ENCODE results near the gene ADCY10. TPM values are rescaled to one million over a fixed set of nuclear protein-coding genes. Genes with fewer than 3 reads are reported as not detected.
"Not testable (repeated sequence)": the region's sequence is repeated elsewhere in the genome, so short reads cannot be mapped to it uniquely, and the experiment has no call there.

Gene ADCY10
- total RNA-seq, 2 donors from 2014 or later, result 0.05 to 1.4 TPM

- Histone ChIP-seq H3K9me3 (no peaks in the 10 kb centered on the region), H3K27me3 (replicated peaks; ENCODE audit: insufficient read depth) (no peaks in the 10 kb centered on the region), H3K4me3 (no peak overlapping the region), H3K27ac (no peak overlapping the region), H3K36me3 (no peaks in the 10 kb centered on the region), H3K4me1 (replicated peaks) (no peaks in the 10 kb centered on the region)
- 91% methylated on average over 1 of the region's 1 CpG for WGBS
- DNase-seq (ENCODE audit: low spot score), result no peak
- TF ChIP-seq POLR2A (IDR thresholded peaks at IDR 0.05) (no peak), CTCF (IDR thresholded peaks at IDR 0.05) (no peak), POLR2AphosphoS5 (IDR thresholded peaks at IDR 0.05) (no peak)
- intact Hi-C loops (cut with DNase I), result no loop called here
Measured at GRCh38 chr1:167815650-167816049, 98.3 kb downstream of the ADCY10 start.

- H3K27me3 ChIP-seq (replicated peaks; ENCODE audit: insufficient read depth), result no peaks in the 10 kb centered on the region
- H3K36me3 ChIP-seq, result no peaks in the 10 kb centered on the region
- no peak for TF ChIP-seq POLR2A (IDR thresholded peaks at IDR 0.05)
- no peak for TF ChIP-seq POLR2AphosphoS5 (IDR thresholded peaks at IDR 0.05)
- TF ChIP-seq CTCF (IDR thresholded peaks at IDR 0.05), result no peak
- DNase-seq (ENCODE audit: low spot score), result no peak
- no peak overlapping the region for H3K4me3 ChIP-seq
- H3K9me3 ChIP-seq, result no peaks in the 10 kb centered on the region
- no peak overlapping the region for H3K27ac ChIP-seq
- H3K4me1 ChIP-seq (replicated peaks), result no peaks in the 10 kb centered on the region
- intact Hi-C loops (cut with DNase I), result no loop called here
Measured at GRCh38 chr1:167812972-167813371, 101.0 kb downstream of the ADCY10 start.

GRCh38 chr1:167808690-167809089, 105.2 kb downstream of the ADCY10 start:
- Histone ChIP-seq H3K4me3 (no peak overlapping the region), H3K36me3 (no peaks in the 10 kb centered on the region), H3K27ac (no peak overlapping the region), H3K4me1 (replicated peaks) (no peaks in the 10 kb centered on the region), H3K27me3 (replicated peaks; ENCODE audit: insufficient read depth) (no peaks in the 10 kb centered on the region), H3K9me3 (no peaks in the 10 kb centered on the region)
- TF ChIP-seq POLR2AphosphoS5 (IDR thresholded peaks at IDR 0.05), result no peak
- no peak for TF ChIP-seq POLR2A (IDR thresholded peaks at IDR 0.05)
- TF ChIP-seq CTCF (IDR thresholded peaks at IDR 0.05), result no peak
- DNase-seq (ENCODE audit: low spot score), result no peak
- WGBS, result 61% methylated on average over 3 of the region's 3 CpGs
- intact Hi-C loops (cut with DNase I), result loop anchor here (10.0 kb wide), 1 partner anchor 254 kb away; the partner anchor contains the start of gene CREG1

GRCh38 chr1:167808104-167808503, 105.8 kb downstream of the ADCY10 start:
- Histone ChIP-seq H3K9me3 (no peaks in the 10 kb centered on the region), H3K27me3 (replicated peaks; ENCODE audit: insufficient read depth) (no peaks in the 10 kb centered on the region), H3K36me3 (no peaks in the 10 kb centered on the region), H3K27ac (no peak overlapping the region), H3K4me1 (replicated peaks) (no peaks in the 10 kb centered on the region), H3K4me3 (no peak overlapping the region)
- intact Hi-C loops (cut with DNase I), result loop anchor here (10.0 kb wide), 1 partner anchor 253 kb away; the partner anchor contains the start of gene CREG1
- TF ChIP-seq POLR2AphosphoS5 (IDR thresholded peaks at IDR 0.05), result no peak
- no peak for DNase-seq (ENCODE audit: low spot score)
- WGBS, result 80% methylated on average over 3 of the region's 3 CpGs

- H3K4me1 ChIP-seq (replicated peaks); H3K9me3 ChIP-seq; H3K36me3 ChIP-seq; DNase-seq (ENCODE audit: low spot score); H3K4me3 ChIP-seq; H3K27ac ChIP-seq; H3K27me3 ChIP-seq (replicated peaks; ENCODE audit: insufficient read depth): not testable (repeated sequence)
- intact Hi-C loops (cut with DNase I), result loop anchor here (10.0 kb wide), 1 partner anchor 252 kb away; the partner anchor contains the start of gene CREG1
- 82% methylated on average over 12 of the region's 12 CpGs for WGBS
Measured at GRCh38 chr1:167806676-167807075, 107.3 kb downstream of the ADCY10 start.

GRCh38 chr1:167806235-167806634, 107.7 kb downstream of the ADCY10 start:
- WGBS, result 93% methylated on average over 17 of the region's 23 CpGs
- intact Hi-C loops (cut with DNase I), result loop anchor here (10.0 kb wide), 1 partner anchor 251 kb away; the partner anchor contains the start of gene CREG1
- H3K27me3 ChIP-seq (replicated peaks; ENCODE audit: insufficient read depth); H3K4me3 ChIP-seq; DNase-seq (ENCODE audit: low spot score); H3K27ac ChIP-seq; H3K9me3 ChIP-seq; H3K36me3 ChIP-seq; H3K4me1 ChIP-seq (replicated peaks): not testable (repeated sequence)
